Osteoblast (primary cell): ENCODE data around the gene DDN. TPM values are rescaled to one million over a fixed set of nuclear protein-coding genes. Genes with fewer than 3 reads are reported as not detected.

Experiments used
- DNase-seq: peaks from one replicate; pipeline ENCODE4 v3.0.0; 2011; ENCODE audit warnings: low spot score, mixed read lengths; ENCODE audit not compliant: insufficient read length; ENCODE audit errors: missing footprints
- H2AFZ ChIP-seq: 2 replicates; pipeline ENCODE4 v1.6.0; 2011; ENCODE audit warnings: mild to moderate bottlenecking, low read length
- H3K27ac ChIP-seq: 2 replicates; pipeline ENCODE4 v1.5.1; 2011; ENCODE audit warnings: mild to moderate bottlenecking, low read depth, low read length, moderate library complexity
- H3K27me3 ChIP-seq: 2 replicates; pipeline ENCODE4 v1.6.0; 2012; ENCODE audit warnings: mild to moderate bottlenecking, control low read depth, inconsistent platforms, low read length, moderate library complexity; ENCODE audit not compliant: insufficient read depth
- H3K36me3 ChIP-seq: 2 replicates; pipeline ENCODE4 v1.5.1; 2011; ENCODE audit warnings: mild to moderate bottlenecking, low read length, control low read depth, moderate library complexity; ENCODE audit not compliant: insufficient read depth
- H3K4me1 ChIP-seq: 2 replicates; pipeline ENCODE4 v1.5.1; 2011; ENCODE audit warnings: mild to moderate bottlenecking, low read length, control low read depth, moderate library complexity; ENCODE audit not compliant: insufficient read depth
- H3K4me2 ChIP-seq: 2 replicates; pipeline ENCODE4 v1.6.0; 2011; ENCODE audit warnings: mild to moderate bottlenecking, low read length; ENCODE audit not compliant: insufficient read depth
- H3K4me3 ChIP-seq: fragments of 200-600 bp; sonication (generic); 3 replicates; pipeline ENCODE4 v1.5.1; 2012; ENCODE audit warnings: mild to moderate bottlenecking, low read length, inconsistent platforms; ENCODE audit not compliant: insufficient read depth
- H3K79me2 ChIP-seq: 2 replicates; pipeline ENCODE4 v1.6.0; 2012; ENCODE audit warnings: mild to moderate bottlenecking, low read length, control low read depth, inconsistent platforms; ENCODE audit not compliant: insufficient read depth
- H3K9me3 ChIP-seq: 2 replicates; pipeline ENCODE4 v1.5.1; 2011; ENCODE audit warnings: low read depth, low read length, control low read depth
- H4K20me1 ChIP-seq: 2 replicates; pipeline ENCODE4 v1.6.0; 2012; ENCODE audit warnings: mild to moderate bottlenecking, low read length, control low read depth; ENCODE audit not compliant: insufficient read depth
- total RNA-seq: library from RNA; depleted of rRNA; stranded (reverse); fragments of >200 nt; gene quantifications from 2 replicates; pipeline ENCODE4 v1.2.3, GENCODE V29; 2012
- TF ChIP-seq, protein P1 (sequence below): IDR thresholded peaks from 2 replicates; pipeline ENCODE4 v1.5.1; 2011; ENCODE audit warnings: mild to moderate bottlenecking, low read depth, low read length, moderate library complexity; ENCODE audit errors: extremely low read depth

The DDN gene
- total RNA-seq, 1 donor: under 0.01 TPM

DNA sequence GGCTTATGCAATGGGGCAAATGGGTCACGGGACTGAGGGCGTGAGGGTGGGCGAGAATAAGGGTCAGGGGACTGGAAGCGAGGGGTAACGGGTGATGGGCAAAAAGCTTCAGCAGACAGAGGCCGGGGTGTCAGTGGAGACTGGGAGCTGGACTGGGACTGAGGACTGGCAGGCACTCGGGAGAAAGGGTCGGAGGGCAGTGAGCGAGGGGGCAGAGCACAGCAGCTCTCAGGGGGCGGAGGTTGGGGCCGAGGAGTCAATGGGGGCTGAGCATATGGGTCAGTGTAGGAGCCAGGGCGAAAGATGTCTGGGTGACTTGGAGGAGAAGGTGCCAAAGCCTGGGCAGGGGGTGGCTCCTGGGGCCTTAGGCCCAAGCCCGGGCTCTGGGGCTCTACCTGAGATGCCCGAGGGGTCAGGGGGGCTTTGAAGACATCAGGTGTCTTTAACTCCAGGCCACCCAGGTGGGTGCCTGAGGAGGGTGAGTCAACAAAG, 41.2 kb upstream of the DDN start:
- H3K4me3 ChIP-seq: no peak overlapping the region
- no peaks in the 10 kb centered on the region for H3K9me3 ChIP-seq
- no peak overlapping the region for H3K27ac ChIP-seq
- peaks cover 34% of the 10 kb centered on the region for H4K20me1 ChIP-seq
- H3K4me2 ChIP-seq: no peak overlapping the region
- TF ChIP-seq, protein P1, sequence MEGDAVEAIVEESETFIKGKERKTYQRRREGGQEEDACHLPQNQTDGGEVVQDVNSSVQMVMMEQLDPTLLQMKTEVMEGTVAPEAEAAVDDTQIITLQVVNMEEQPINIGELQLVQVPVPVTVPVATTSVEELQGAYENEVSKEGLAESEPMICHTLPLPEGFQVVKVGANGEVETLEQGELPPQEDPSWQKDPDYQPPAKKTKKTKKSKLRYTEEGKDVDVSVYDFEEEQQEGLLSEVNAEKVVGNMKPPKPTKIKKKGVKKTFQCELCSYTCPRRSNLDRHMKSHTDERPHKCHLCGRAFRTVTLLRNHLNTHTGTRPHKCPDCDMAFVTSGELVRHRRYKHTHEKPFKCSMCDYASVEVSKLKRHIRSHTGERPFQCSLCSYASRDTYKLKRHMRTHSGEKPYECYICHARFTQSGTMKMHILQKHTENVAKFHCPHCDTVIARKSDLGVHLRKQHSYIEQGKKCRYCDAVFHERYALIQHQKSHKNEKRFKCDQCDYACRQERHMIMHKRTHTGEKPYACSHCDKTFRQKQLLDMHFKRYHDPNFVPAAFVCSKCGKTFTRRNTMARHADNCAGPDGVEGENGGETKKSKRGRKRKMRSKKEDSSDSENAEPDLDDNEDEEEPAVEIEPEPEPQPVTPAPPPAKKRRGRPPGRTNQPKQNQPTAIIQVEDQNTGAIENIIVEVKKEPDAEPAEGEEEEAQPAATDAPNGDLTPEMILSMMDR: no peak
- no peaks in the 10 kb centered on the region for H3K27me3 ChIP-seq
- H3K36me3 ChIP-seq: peaks cover 83% of the 10 kb centered on the region
- H2AFZ ChIP-seq: no peak overlapping the region
- no peaks in the 10 kb centered on the region for H3K4me1 ChIP-seq
- DNase-seq: peak; percentile 54
- peaks cover 6% of the 10 kb centered on the region for H3K79me2 ChIP-seq

DNA sequence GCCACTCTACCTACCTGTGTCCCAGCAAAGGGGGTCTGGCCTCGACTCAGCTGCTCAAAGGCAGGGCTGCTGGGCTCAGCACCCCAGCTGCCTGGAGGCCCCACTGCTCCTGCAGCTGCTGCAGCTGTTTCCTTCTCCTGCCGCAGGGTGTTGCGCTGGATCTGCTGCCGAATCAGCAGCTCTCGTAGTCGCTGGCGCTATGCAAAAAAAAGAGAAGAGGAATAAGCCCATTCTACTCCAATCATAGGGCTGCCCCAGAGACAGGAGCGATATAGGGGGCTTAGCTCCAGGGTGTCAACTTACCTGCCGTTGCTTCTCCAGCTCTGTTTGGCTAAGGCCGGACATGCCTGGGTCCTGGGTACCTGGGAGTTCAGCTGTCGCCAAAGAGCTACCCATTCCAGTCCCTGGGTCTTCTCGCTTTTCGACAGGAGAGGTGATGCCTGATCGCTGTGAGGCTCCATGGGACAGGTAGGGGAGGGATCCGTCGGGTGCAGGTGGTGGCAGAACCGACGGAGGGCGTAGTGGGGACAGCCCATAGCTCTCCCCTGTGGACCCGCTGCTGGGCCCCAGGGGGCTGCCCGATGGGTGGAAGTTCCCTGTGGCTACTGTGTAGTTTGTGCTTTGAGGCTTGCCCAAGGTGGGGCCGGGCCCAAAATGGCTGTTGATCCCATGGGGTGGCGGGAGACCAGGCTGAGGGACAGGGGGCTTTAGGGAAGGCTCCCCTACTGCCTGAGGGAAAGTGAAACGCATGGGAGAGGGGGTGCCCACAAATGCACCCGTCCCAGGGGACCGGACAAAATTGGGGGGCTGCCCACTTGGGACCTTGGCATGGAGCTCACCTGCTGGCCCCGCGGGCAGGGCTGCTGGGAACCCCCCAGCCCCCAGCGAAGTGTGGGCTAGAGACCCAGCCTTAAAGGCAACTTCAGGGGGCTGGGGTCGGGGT, 40.5 kb upstream of the DDN start:
- H3K4me2 ChIP-seq: no peak overlapping the region
- TF ChIP-seq, protein P1: no peak

DNA sequence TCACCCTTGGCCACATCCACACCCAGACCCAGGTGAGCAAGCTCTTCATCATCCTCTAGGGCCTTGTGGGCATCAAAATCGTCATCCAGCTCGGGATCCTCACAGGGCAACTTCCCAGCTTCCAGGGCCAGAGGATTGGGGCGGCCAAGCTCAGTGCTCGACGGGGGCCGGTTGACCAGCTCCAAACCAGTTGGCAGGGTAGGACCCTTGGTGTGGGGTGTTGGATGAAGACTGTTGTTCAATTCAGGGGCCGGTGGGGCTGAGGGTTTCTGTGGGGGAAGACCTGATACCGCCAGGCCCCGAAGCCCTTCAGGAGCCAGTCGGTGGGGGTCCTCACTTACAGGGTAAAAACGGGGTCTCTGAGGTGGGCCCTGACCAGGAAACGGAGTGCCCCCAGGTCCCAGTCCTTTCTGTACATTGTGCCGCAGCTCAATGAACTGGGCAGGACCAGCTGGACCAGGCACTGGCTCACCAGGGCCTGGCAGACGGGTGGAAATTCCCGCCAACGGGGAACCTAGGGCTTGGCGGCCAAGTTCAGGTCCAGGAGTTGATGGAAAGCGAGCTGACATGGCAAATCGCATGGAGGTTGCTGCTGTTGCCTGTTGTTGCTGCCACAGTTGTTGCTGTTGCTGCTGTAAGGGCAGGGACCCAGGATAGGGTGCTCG, 39.2 kb upstream of the DDN start:
- TF ChIP-seq, protein P1: no peak
- peak; percentile 80 for DNase-seq
- Histone ChIP-seq H3K4me1 (no peaks in the 10 kb centered on the region), H4K20me1 (peaks cover 36% of the 10 kb centered on the region), H3K4me3 (no peak overlapping the region), H3K36me3 (peaks cover 83% of the 10 kb centered on the region), H3K79me2 (peaks cover 6% of the 10 kb centered on the region), H3K9me3 (no peaks in the 10 kb centered on the region), H3K4me2 (no peak overlapping the region), H3K27me3 (no peaks in the 10 kb centered on the region), H2AFZ (no peak overlapping the region), H3K27ac (no peak overlapping the region)

More for the DNA sequence above, 40.5 kb upstream of the DDN start:
- no peaks in the 10 kb centered on the region for H3K9me3 ChIP-seq
- H3K36me3 ChIP-seq: peaks cover 83% of the 10 kb centered on the region
- peaks cover 40% of the 10 kb centered on the region for H4K20me1 ChIP-seq
- H3K4me3 ChIP-seq: no peak overlapping the region
- DNase-seq: peak; percentile 68
- H3K79me2 ChIP-seq: peaks cover 6% of the 10 kb centered on the region
- no peaks in the 10 kb centered on the region for H3K4me1 ChIP-seq
- H3K27me3 ChIP-seq: no peaks in the 10 kb centered on the region
- no peak overlapping the region for H3K27ac ChIP-seq
- H2AFZ ChIP-seq: no peak overlapping the region

DNA sequence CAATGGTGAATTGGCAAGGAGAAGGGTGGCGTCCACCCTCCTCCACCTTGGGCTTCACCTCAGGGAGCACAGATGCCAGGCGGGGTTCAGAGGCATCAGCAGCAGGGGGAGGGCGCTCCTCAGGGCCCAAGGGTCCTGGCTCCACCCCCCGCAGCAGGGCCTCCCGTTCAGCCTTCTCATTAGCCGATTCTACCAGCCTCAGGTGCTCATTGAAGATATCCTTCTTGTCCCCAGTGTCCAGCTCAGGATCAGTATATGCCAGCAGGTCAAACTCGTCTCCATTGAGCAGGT, 38.7 kb upstream of the DDN start:
- Histone ChIP-seq H3K4me1 (no peaks in the 10 kb centered on the region), H3K9me3 (no peaks in the 10 kb centered on the region), H3K27ac (no peak overlapping the region), H3K4me3 (no peak overlapping the region), H2AFZ (no peak overlapping the region), H3K27me3 (no peaks in the 10 kb centered on the region), H3K79me2 (peaks cover 6% of the 10 kb centered on the region), H3K36me3 (peaks cover 82% of the 10 kb centered on the region), H3K4me2 (no peak overlapping the region), H4K20me1 (peaks cover 31% of the 10 kb centered on the region)
- TF ChIP-seq, protein P1: no peak
- peak; percentile 61 for DNase-seq
